ENCODE results near the gene BAIAP2L1. TPM values are rescaled to one million over a fixed set of nuclear protein-coding genes. Genes with fewer than 3 reads are reported as not detected.

Gene BAIAP2L1
- total RNA-seq, 1 experiment from 2014 or later: 63.8 TPM

DNA sequence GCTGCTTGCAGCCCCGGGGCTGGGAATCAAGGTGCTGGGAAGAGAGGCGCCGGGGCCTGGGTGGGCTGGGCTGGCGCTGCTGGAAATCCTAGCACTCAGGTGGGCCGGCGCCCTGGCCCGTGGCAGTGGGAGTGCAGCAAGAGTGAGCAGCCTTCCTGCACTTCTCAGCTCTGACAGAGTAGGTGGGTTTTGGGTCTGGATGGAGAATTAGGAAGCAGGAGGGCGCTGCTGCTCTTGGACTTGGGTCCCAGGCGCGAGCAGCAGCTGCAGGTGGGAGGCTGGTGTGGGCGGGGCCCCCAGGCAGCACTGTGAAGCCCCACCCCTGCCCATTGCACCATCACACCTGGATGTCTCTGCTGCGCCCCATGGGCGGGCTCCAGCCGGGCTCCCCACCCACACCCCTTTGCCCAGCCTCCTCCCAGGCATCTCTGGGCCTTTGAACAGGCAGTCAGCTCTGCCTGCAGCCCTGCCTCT lies 113.4 kb downstream of the BAIAP2L1 start:
- intact Hi-C loops (cut with micrococcal nuclease; ENCODE audit: unreplicated experiment): loop anchor here (10.0 kb wide), 1 partner anchor 67 kb away; no protein-coding TSS in a partner anchor
- TF ChIP-seq CTCF (IDR thresholded peaks at IDR 0.05; ENCODE audit: unreplicated experiment): no peak
- CTCF ChIA-PET: no interaction called here
- Mint-ChIP-seq H3K4me1 (ENCODE audit: low read depth, unreplicated experiment) (peaks cover 25% of the 10 kb centered on the region), H3K27ac (ENCODE audit: unreplicated experiment) (peak overlapping the region; percentile 42), H3K36me3 (ENCODE audit: insufficient read depth, unreplicated experiment) (peaks cover 89% of the 10 kb centered on the region), H3K27me3 (ENCODE audit: unreplicated experiment) (no peaks in the 10 kb centered on the region), H3K9me3 (ENCODE audit: low read depth, unreplicated experiment) (no peaks in the 10 kb centered on the region), H3K4me3 (ENCODE audit: low read depth, unreplicated experiment) (peak overlapping the region; percentile 34)
- BruUV-seq (replicated peaks): no TSS peak
- peak; percentile 62 for DNase-seq

DNA sequence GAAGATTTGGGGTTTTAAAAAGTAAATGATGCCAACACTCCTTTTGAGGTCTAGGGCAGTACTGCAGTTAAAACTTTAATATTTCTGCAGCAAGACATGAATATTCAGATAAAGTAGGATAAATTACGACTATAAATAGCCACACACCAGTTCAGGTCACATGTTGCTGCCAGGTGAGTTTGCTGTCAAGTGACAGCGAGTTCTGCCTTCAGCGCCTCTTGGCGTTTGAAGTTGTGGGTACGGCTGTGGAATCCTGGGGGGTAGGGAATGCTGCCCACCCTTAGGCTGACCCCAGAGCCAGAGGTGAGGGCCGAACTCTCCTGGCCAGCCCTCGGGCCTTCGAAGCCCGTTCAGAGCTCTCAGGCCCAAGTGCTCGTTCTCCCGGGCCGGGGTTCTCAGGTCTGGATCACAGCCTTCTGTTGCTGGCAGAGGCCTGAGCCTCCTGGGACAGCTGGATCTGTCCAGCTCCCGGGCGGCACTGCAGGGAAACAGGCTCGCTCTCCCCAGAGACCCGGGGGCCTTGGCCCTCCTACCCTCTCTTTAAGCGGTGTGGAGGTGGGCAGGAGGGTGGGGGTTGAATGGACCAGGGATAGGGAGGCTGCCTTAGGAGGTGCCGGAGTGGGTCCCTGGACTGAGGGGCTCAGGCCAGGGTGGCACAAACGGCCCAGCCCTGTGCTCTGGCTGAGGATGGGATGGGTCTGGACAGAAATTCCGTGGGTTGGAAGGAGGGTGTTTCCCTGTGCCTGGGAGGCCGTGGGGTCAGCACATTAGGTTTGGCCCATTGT lies 114.0 kb downstream of the BAIAP2L1 start:
- CTCF ChIA-PET: interaction anchor here (0.6 kb wide), 1 partner anchor 33 kb away, joined by 9 read pairs; no protein-coding TSS in a partner anchor
- H3K4me3 Mint-ChIP-seq (ENCODE audit: low read depth, unreplicated experiment): peak overlapping the region; percentile 91
- no peaks in the 10 kb centered on the region for H3K9me3 Mint-ChIP-seq (ENCODE audit: low read depth, unreplicated experiment)
- peaks cover 89% of the 10 kb centered on the region for H3K36me3 Mint-ChIP-seq (ENCODE audit: insufficient read depth, unreplicated experiment)
- no TSS peak for BruUV-seq (replicated peaks)
- H3K27me3 Mint-ChIP-seq (ENCODE audit: unreplicated experiment): no peaks in the 10 kb centered on the region
- H3K27ac Mint-ChIP-seq (ENCODE audit: unreplicated experiment): peak overlapping the region; percentile 77
- peaks cover 25% of the 10 kb centered on the region for H3K4me1 Mint-ChIP-seq (ENCODE audit: low read depth, unreplicated experiment)
- intact Hi-C loops (cut with micrococcal nuclease; ENCODE audit: unreplicated experiment): loop anchor here (10.0 kb wide), 1 partner anchor 68 kb away; no protein-coding TSS in a partner anchor
- no peak for TF ChIP-seq CTCF (IDR thresholded peaks at IDR 0.05; ENCODE audit: unreplicated experiment)
- no peak for DNase-seq

GRCh38 chr7:98286093-98286539 lies 114.8 kb downstream of the BAIAP2L1 start:
- H3K36me3 Mint-ChIP-seq (ENCODE audit: insufficient read depth, unreplicated experiment): peaks cover 82% of the 10 kb centered on the region
- intact Hi-C loops (cut with micrococcal nuclease; ENCODE audit: unreplicated experiment): loop anchor here (10.0 kb wide), 1 partner anchor 69 kb away; no protein-coding TSS in a partner anchor
- no TSS peak for BruUV-seq (replicated peaks)
- TF ChIP-seq CTCF (IDR thresholded peaks at IDR 0.05; ENCODE audit: unreplicated experiment): no peak
- H3K27ac Mint-ChIP-seq (ENCODE audit: unreplicated experiment): peak overlapping the region; percentile 77
- DNase-seq: peak; percentile 45
- CTCF ChIA-PET: interaction anchor here (0.6 kb wide), 1 partner anchor 32 kb away, joined by 9 read pairs; no protein-coding TSS in a partner anchor
- H3K9me3 Mint-ChIP-seq (ENCODE audit: low read depth, unreplicated experiment): no peaks in the 10 kb centered on the region
- H3K4me3 Mint-ChIP-seq (ENCODE audit: low read depth, unreplicated experiment): peak overlapping the region; percentile 91
- peaks cover 25% of the 10 kb centered on the region for H3K4me1 Mint-ChIP-seq (ENCODE audit: low read depth, unreplicated experiment)
- no peaks in the 10 kb centered on the region for H3K27me3 Mint-ChIP-seq (ENCODE audit: unreplicated experiment)

DNA sequence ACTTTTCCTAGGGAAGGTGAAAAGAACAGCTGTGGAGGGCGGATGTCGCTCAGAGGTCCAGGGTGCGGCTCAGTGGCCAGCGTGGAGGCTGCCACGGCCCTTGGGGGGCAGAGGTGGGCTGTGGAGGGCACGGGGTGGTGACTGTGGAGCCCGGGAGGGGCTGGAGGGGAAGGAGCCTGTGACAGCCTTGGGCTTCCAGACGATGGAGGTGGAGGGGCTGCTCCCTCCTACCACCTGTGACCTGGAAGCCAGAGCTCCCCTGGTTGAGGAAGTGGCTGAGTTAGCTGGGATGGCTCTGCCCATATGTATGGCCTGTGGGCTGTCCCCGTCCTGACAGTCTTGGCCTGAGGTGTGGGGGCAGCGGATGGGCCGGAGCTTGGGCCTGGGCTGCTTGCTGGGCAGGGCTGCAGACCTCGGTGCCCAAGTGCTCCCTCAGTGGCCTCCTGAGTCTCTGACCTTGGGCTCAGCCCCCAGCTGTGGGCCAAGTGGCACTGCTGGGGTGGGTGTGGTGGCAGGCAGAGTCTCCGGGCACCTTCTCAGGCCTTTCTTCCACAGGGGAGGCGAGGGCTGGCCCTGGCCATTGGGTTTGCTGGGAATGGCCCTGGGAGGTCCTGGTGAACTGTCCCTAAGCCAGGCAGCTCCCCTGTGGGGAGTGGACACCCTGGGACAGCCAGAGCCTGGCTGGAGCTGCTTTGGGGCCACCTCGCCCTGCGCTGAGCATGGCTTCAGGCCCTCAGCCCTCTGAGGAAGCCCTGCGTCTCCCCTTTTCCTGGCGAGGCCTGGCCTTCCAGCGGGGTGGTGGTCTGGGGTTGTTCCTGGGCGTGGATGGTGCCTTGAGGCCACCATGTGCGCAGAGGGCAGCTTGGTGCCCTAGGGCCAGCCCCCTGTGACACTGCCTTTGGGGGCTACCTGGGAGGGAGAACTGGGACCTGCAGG lies 115.5 kb downstream of the BAIAP2L1 start:
- Mint-ChIP-seq H3K27ac (ENCODE audit: unreplicated experiment) (peak overlapping the region; percentile 91), H3K36me3 (ENCODE audit: insufficient read depth, unreplicated experiment) (peaks cover 79% of the 10 kb centered on the region), H3K9me3 (ENCODE audit: low read depth, unreplicated experiment) (no peaks in the 10 kb centered on the region), H3K4me1 (ENCODE audit: low read depth, unreplicated experiment) (peaks cover 25% of the 10 kb centered on the region), H3K4me3 (ENCODE audit: low read depth, unreplicated experiment) (peak overlapping the region; percentile 91), H3K27me3 (ENCODE audit: unreplicated experiment) (no peaks in the 10 kb centered on the region)
- CTCF ChIA-PET: interaction anchor here (0.5 to 1.0 kb wide), 2 partner anchors 73 to 788 kb away, joined by 3 read pairs; no protein-coding TSS in a partner anchor
- intact Hi-C loops (cut with micrococcal nuclease; ENCODE audit: unreplicated experiment): loop anchor here (10.0 kb wide), 1 partner anchor 69 kb away; no protein-coding TSS in a partner anchor
- TF ChIP-seq CTCF (IDR thresholded peaks at IDR 0.05; ENCODE audit: unreplicated experiment): no peak
- BruUV-seq (replicated peaks): no TSS peak
- no peak for DNase-seq

Data from Calu3 (cell line).